Gastroesophageal sphincter (tissue), 3 donors: ENCODE measurements around the gene NAT8L.

Experiments used
- EP300 ChIP-seq: sonication (generic); formaldehyde crosslinking; IDR thresholded peaks from one replicate; pipeline ENCODE4 v1.6.1; 2017; ENCODE audit warnings: antibody characterized with exemption, mild to moderate bottlenecking
- POLR2A ChIP-seq, 2 donors: fragments of 450-650 bp; IDR thresholded peaks; one replicate each; pipeline ENCODE4 v1.6.1; 2017; ENCODE audit warnings: antibody characterized with exemption in 2 of 2, mild to moderate bottlenecking in 2 of 2, moderate library complexity in 1 of 2
- POLR2AphosphoS5 ChIP-seq: sonication (generic); formaldehyde crosslinking; IDR thresholded peaks from one replicate; pipeline ENCODE4 v1.6.1; 2017; ENCODE audit warnings: antibody characterized with exemption
- TF ChIP-seq, protein P1 (sequence below), 4 experiments: fragments of 200-600 bp in 2 of 4; fragments of 450-650 bp in 2 of 4; sonication (generic) in 1 of 4; IDR thresholded peaks; one replicate each; pipeline ENCODE4 v1.5.1; 2017 to 2019; ENCODE audit warnings: antibody characterized with exemption in 4 of 4, mild to moderate bottlenecking in 2 of 4, moderate library complexity in 2 of 4

DNA sequence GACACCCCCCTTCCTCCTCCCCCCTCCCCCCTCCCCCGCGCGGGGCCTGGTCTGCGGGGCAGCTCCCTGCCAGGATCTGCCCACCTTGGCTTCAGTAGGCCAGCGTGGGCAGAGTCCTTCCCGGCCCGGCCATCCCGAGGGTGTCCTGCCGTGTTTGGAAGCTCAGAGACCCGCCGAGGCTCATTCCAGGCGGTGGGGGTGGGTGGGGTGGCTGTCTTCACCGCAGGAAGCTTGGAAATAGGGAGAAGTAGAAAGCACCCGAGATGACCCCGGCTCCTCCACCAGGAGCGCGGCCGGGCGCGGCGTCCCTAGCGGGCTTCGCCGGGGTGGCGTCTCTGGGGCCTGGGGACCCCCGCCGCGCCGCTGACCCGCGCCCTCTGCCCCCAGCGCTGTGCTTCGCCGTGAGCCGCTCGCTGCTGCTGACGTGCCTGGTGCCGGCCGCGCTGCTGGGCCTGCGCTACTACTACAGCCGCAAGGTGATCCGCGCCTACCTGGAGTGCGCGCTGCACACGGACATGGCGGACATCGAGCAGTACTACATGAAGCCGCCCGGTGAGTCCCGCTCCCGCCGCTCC, 1.6 kb downstream of the NAT8L start:
- TF ChIP-seq POLR2AphosphoS5 (no peak), POLR2A (IDR thresholded peaks at IDR 0.05) (no peak), EP300 (no peak)
- TF ChIP-seq, protein P1, sequence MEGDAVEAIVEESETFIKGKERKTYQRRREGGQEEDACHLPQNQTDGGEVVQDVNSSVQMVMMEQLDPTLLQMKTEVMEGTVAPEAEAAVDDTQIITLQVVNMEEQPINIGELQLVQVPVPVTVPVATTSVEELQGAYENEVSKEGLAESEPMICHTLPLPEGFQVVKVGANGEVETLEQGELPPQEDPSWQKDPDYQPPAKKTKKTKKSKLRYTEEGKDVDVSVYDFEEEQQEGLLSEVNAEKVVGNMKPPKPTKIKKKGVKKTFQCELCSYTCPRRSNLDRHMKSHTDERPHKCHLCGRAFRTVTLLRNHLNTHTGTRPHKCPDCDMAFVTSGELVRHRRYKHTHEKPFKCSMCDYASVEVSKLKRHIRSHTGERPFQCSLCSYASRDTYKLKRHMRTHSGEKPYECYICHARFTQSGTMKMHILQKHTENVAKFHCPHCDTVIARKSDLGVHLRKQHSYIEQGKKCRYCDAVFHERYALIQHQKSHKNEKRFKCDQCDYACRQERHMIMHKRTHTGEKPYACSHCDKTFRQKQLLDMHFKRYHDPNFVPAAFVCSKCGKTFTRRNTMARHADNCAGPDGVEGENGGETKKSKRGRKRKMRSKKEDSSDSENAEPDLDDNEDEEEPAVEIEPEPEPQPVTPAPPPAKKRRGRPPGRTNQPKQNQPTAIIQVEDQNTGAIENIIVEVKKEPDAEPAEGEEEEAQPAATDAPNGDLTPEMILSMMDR (IDR thresholded peaks at IDR 0.05): no peak
